Psoas muscle (tissue), 8 donors: Measurements from ENCODE around the gene PKIG. TPM values are rescaled to one million over a fixed set of nuclear protein-coding genes. Genes with fewer than 3 reads are reported as not detected.

Source experiments
- ATAC-seq, 4 donors: fragments of 200-7000 bp; cut with Tn5 transposase; one replicate each; pipeline ENCODE4 v1.9.1; 2020; ENCODE audit warnings: moderate library complexity in 3 of 4, mild to moderate bottlenecking in 2 of 4
- DNase-seq, 2 donors: peaks; one replicate each; pipeline ENCODE4 v3.0.0-alpha.2; 2020
- H3K27ac ChIP-seq: fragments of 200-600 bp; one replicate; pipeline ENCODE4 v1.8.0; 2022
- H3K27me3 ChIP-seq, 3 donors: fragments of 200-600 bp in 1 of 3; one replicate each; pipeline versions ENCODE4 v1.6.1 to v1.8.0; 2013 to 2022; ENCODE audit warnings: low read length in 2 of 3, mild to moderate bottlenecking in 2 of 3, moderate library complexity in 1 of 3; ENCODE audit not compliant: insufficient read depth in 3 of 3
- H3K36me3 ChIP-seq, 2 donors: fragments of 200-600 bp in 1 of 2; one replicate each; pipeline versions ENCODE4 v1.6.1 to v1.8.0; 2013 to 2022; ENCODE audit warnings: low read depth in 1 of 2, mild to moderate bottlenecking in 1 of 2, moderate library complexity in 1 of 2; ENCODE audit not compliant: insufficient read depth in 1 of 2
- H3K4me1 ChIP-seq: fragments of 200-600 bp; one replicate; pipeline ENCODE4 v1.8.0; 2022
- H3K4me3 ChIP-seq: fragments of 200-600 bp; one replicate; pipeline ENCODE4 v1.8.0; 2022; ENCODE audit warnings: mild to moderate bottlenecking
- H3K9me3 ChIP-seq: fragments of 200-600 bp; one replicate; pipeline ENCODE4 v1.8.0; 2022
- WGBS, 3 donors: extraction: QIAGEN DNeasy Blood & Tissue Kit; methylation state at CpG; one replicate each; pipeline versions ENCODE4 v1.1.6 to v1.1.7; 2013; 5-methylcytosine and 5-hydroxymethylcytosine counted together
- intact Hi-C, 2 donors: fragments of 100-400 bp; cut with DNase I; formaldehyde crosslinking; loops; one replicate each; pipeline versions ENCODE4 v1.11.0 to v1.14.2; 2022
- polyA plus RNA-seq, 3 donors: library from polyadenylated mRNA; stranded (reverse); fragments of 200-250 nt; gene quantifications; one replicate each; pipeline ENCODE4 v1.2.3, GENCODE V29; 2013
- total RNA-seq, 4 donors: library from RNA; stranded (reverse); fragmentation: NEBNext Ultra II Directional in 2 of 4; extraction: Animal tissue kit (Norgen Biotek cat#: 25700) in 2 of 4; gene quantifications; one replicate each; pipeline versions ENCODE4 v1.2.1 to v1.2.4, GENCODE V29; 2021 to 2023
- TF ChIP-seq, protein P1 (sequence below): fragments of 200-600 bp; IDR thresholded peaks from one replicate; pipeline ENCODE4 v1.8.0; 2022; ENCODE audit warnings: antibody characterized with exemption
- donor health status: healthy with polysubstance abuse.
- donor health status: DM: no; HTN: no; CAD: no; lungs with moderate emphysema.
- donor health status: Bipolar disorder and iron deficiency.
- donor health status: healthy.
- donor health status: DM: yes; HTN: yes; CAD: no.
- donor health status: DM: no; HTN: no; CAD: no.
- donor health status: DM: no; HTN: no; CAD: no.
- donor health status: DM: yes; HTN: yes; CAD: no.

Gene PKIG
- total and polyA plus RNA-seq, 7 donors: 33.5 to 134 (median 105) TPM

DNA sequence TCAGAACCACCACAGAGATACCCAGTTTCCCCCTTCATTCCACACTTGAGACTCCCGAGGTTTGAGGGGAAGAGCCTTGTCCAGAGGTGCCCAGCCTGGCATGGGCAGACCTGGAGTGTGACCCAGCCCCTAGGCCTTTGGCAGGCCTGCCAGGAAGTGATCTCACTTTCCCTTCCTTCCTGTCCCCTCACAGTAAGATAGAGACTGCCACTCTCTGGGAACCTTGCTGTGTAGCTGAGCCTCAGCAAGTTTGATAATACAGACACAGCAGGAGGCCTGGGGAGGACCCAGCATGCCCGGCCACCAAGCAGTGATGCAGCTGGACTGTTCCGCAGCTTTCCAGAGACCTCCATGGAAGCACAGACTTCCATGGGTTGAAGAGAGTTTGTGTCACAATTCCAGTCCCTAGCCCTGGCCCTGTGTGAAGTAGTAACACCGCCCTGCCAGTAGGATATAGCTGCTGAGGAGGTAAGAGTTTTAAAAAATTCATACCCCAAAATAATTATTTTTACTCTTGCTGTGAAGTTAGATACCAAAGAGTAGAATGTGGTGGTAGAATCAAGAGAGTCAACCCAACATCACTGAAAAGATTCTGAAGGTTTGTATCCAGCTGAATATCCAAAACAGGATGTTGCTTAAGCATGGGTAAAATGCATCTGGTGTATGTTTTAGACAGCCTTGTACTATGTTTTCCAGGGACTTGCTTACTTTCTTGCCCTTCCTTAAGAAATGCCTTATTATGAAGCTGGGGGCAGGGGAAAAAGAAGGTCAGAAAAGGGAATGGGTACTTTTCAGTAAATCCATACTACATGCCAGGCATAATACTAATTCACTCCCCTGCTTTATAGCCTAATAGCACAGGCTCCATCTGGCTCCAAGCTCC is 16.3 kb downstream of the PKIG start:
- H3K36me3 ChIP-seq: peaks cover 0 to 37% of the 10 kb centered on the region in 2 donors
- H3K27me3 ChIP-seq: no peaks in the 10 kb centered on the region
- ATAC-seq: peak in 3 of 4 donors; percentile 34 to 48 (median 39)
- TF ChIP-seq, protein P1, sequence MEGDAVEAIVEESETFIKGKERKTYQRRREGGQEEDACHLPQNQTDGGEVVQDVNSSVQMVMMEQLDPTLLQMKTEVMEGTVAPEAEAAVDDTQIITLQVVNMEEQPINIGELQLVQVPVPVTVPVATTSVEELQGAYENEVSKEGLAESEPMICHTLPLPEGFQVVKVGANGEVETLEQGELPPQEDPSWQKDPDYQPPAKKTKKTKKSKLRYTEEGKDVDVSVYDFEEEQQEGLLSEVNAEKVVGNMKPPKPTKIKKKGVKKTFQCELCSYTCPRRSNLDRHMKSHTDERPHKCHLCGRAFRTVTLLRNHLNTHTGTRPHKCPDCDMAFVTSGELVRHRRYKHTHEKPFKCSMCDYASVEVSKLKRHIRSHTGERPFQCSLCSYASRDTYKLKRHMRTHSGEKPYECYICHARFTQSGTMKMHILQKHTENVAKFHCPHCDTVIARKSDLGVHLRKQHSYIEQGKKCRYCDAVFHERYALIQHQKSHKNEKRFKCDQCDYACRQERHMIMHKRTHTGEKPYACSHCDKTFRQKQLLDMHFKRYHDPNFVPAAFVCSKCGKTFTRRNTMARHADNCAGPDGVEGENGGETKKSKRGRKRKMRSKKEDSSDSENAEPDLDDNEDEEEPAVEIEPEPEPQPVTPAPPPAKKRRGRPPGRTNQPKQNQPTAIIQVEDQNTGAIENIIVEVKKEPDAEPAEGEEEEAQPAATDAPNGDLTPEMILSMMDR: no peak
- intact Hi-C loops: loop anchor here in 1 of 2 donors (2.0 kb wide), 1 partner anchor 14 kb away; no protein-coding TSS in a partner anchor
- DNase-seq: peak; percentile 44 to 69
- H3K4me1 ChIP-seq: peaks cover 96% of the 10 kb centered on the region
- H3K4me3 ChIP-seq: peak overlapping the region; percentile 33
- 42 to 63% (median 50%) methylated on average over 4 of the region's 4 CpGs for WGBS, 3 donors
- no peaks in the 10 kb centered on the region for H3K9me3 ChIP-seq
- peak overlapping the region; percentile 82 for H3K27ac ChIP-seq

DNA sequence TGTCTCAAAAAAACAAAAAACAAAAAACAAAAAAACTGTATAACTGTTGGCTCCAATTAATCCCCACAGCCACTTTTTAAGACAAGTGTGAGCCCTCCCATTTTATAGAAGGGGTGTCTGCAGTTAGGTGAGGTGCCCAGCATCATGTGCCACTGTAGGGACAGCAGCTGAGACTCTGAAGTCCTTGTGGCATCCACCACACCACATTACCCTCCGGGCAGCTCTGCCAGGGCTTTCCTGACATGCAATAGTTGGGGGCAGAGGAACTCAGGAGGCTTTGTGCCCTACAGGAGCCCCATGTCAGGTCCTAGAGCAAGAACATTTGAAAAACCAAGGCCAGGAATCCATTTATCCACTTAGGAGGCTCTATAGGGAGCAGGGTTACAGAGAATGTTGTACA is 17.3 kb downstream of the PKIG start:
- no peak for ATAC-seq
- peaks cover 0 to 27% of the 10 kb centered on the region in 2 donors for H3K36me3 ChIP-seq
- TF ChIP-seq, protein P1: no peak
- H3K27ac ChIP-seq: peak overlapping the region; percentile 82
- H3K9me3 ChIP-seq: no peaks in the 10 kb centered on the region
- H3K4me3 ChIP-seq: peak overlapping the region; percentile 9
- intact Hi-C loops: loop anchor here in 1 of 2 donors (2.0 kb wide), 1 partner anchor 15 kb away; no protein-coding TSS in a partner anchor
- DNase-seq: no peak
- H3K4me1 ChIP-seq: peaks cover 94% of the 10 kb centered on the region
- WGBS, 3 donors: 19 to 63% (median 25%) methylated on average over 1 of the region's 1 CpG
- no peaks in the 10 kb centered on the region for H3K27me3 ChIP-seq

DNA sequence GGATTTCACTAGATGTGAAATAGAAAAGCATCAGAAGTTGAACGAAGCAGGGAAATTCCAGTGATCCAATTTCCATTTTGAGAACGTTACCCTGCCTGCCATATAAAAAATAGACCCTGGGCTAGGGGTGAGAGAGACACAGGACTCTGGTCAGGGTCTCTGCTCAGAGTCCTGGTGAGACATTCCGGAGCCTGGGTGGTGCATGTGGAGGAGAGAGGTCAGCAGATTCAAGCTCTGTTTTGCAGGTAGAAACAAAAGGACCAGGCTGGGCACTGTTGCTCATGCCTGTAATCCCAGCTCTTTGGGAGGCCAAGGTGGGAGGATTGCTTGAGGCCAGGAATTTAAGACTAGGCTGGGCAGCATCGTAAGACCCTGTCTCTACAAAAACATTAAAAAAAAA is 17.9 kb downstream of the PKIG start:
- Histone ChIP-seq H3K36me3 (peaks cover 0 to 23% of the 10 kb centered on the region in 2 donors), H3K27me3 (no peaks in the 10 kb centered on the region), H3K4me1 (peaks cover 88% of the 10 kb centered on the region), H3K27ac (peak overlapping the region; percentile 82), H3K4me3 (peak overlapping the region; percentile 39), H3K9me3 (no peaks in the 10 kb centered on the region)
- WGBS, 3 donors: 63 to 74% (median 68%) methylated on average over 4 of the region's 4 CpGs
- intact Hi-C loops: no loop called here
- ATAC-seq (no peak), DNase-seq (no peak)
- TF ChIP-seq, protein P1: no peak

DNA sequence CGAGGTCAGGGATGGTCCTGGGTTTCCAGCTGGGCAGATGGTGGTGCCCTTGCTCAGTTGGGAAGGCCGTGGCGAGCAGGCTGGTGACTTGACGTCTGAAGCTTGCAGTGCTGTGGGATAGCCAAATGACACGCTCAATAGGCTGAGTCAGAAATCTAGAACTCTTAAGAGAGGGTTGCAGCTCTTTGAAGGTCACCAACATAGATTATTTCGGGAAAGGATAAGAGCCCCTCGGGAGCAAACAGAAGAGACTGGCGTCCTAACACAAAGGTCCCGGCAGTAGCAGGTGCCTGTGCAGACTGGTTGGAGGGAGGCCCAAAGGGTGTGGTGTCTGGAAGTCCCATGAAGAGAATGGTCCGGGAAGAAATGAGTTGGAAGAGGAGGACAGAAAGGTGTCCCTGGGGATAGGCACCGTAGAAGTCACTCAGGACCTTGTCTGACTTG is 18.4 kb downstream of the PKIG start:
- peak; percentile 65 to 85 (median 79) for ATAC-seq
- TF ChIP-seq, protein P1: no peak
- Histone ChIP-seq H3K36me3 (peaks cover 0 to 23% of the 10 kb centered on the region in 2 donors), H3K4me1 (peaks cover 85% of the 10 kb centered on the region), H3K27ac (peak overlapping the region; percentile 82), H3K27me3 (no peaks in the 10 kb centered on the region), H3K9me3 (no peaks in the 10 kb centered on the region), H3K4me3 (peak overlapping the region; percentile 39)
- intact Hi-C loops: no loop called here
- WGBS, 3 donors: 12 to 21% (median 20%) methylated on average over 11 of the region's 11 CpGs
- peak; percentile 53 to 70 for DNase-seq
